Right kidney (tissue), 9 donors: ENCODE data around the gene TMCC3.
"Not testable (repeated sequence)": the region's sequence is repeated elsewhere in the genome, so short reads cannot be mapped to it uniquely, and the experiment has no call there.

ENCODE experiments used
- DNase-seq: peaks from one replicate; pipeline ENCODE4 v3.0.0-alpha.2; 2016
- long read RNA-seq, 8 donors: transcript quantifications; one replicate each; lab custom pipeline, GENCODE V29; 2026

Gene TMCC3, protein sequence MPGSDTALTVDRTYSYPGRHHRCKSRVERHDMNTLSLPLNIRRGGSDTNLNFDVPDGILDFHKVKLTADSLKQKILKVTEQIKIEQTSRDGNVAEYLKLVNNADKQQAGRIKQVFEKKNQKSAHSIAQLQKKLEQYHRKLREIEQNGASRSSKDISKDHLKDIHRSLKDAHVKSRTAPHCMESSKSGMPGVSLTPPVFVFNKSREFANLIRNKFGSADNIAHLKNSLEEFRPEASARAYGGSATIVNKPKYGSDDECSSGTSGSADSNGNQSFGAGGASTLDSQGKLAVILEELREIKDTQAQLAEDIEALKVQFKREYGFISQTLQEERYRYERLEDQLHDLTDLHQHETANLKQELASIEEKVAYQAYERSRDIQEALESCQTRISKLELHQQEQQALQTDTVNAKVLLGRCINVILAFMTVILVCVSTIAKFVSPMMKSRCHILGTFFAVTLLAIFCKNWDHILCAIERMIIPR
- long read RNA-seq, donor 1, full-length matches to known transcripts, result 4 of 4 reads
- long read RNA-seq, donor 1, partial matches to known transcripts, result 0 of 4 reads
- long read RNA-seq, donor 1, other reads (novel, unspliced or antisense), result 0 of 4 reads
- long read RNA-seq, donor 2, full-length matches to known transcripts, result 9 of 9 reads
- long read RNA-seq, donor 2, partial matches to known transcripts, result 0 of 9 reads
- long read RNA-seq, donor 2, other reads (novel, unspliced or antisense), result 0 of 9 reads
- long read RNA-seq, donor 3, full-length matches to known transcripts, result 5 of 5 reads
- long read RNA-seq, donor 3, partial matches to known transcripts, result 0 of 5 reads
- long read RNA-seq, donor 3, other reads (novel, unspliced or antisense), result 0 of 5 reads
- long read RNA-seq, donor 4, full-length matches to known transcripts, result 9 of 9 reads
- long read RNA-seq, donor 4, partial matches to known transcripts, result 0 of 9 reads
- long read RNA-seq, donor 4, other reads (novel, unspliced or antisense), result 0 of 9 reads
- long read RNA-seq, donor 5, full-length matches to known transcripts, result 7 of 7 reads
- long read RNA-seq, donor 5, partial matches to known transcripts, result 0 of 7 reads
- long read RNA-seq, donor 5, other reads (novel, unspliced or antisense), result 0 of 7 reads
- long read RNA-seq, donor 6, full-length matches to known transcripts, result 8 of 18 reads
- long read RNA-seq, donor 6, partial matches to known transcripts, result 10 of 18 reads
- long read RNA-seq, donor 6, other reads (novel, unspliced or antisense), result 0 of 18 reads
- long read RNA-seq, donor 7, full-length matches to known transcripts, result 12 of 22 reads
- long read RNA-seq, donor 7, partial matches to known transcripts, result 10 of 22 reads
- long read RNA-seq, donor 7, other reads (novel, unspliced or antisense), result 0 of 22 reads
- long read RNA-seq, donor 8, full-length matches to known transcripts, result 5 of 5 reads
- long read RNA-seq, donor 8, partial matches to known transcripts, result 0 of 5 reads
- long read RNA-seq, donor 8, other reads (novel, unspliced or antisense), result 0 of 5 reads

- DNase-seq, result peak; percentile 85
These were observed at the start of gene TMCC3 for GRCh38 chr12:94650143-94651056. TSS of gene TMCC3 (minus strand) at chr12:94650557. CDS start at chr12:94650430, 127 bp downstream.

DNA sequence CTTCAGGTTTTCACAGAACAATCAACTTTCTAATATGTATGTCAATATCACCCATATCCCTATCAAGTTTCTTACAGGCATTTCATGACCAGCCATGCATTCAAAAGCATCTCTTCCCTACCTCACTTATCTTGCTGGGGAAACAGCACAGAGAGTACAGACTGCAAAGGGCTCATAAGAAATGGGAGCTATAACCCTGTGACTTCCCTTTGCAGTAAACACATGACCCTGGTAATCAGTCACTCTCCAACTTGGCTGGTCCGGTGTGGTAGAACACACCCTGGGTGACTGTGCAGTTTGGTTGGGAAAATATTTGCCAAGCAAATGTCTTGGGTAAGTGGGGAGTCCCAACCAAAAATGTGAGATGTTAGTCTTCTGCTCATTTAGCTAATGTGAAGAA lies 49.4 kb upstream of the TMCC3 start:
- DNase-seq, result no peak

DNA sequence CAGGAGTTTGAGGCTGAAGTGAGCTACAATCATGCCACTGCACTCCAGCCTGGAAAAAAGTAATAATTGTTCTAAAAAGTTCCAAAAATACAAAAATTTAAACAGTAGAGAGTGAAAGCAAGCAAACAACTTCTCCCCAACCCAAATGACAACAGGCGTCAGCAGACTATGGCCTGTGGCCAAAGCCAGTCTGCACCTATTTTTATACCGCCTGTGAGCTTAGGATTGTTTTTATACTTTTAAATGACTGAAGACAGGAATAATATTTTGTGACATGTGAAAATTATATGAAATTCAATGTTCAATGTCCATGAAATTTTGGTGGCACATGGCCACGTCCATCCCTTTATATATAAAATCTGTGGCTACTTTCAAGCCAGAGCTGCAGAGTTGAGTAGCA lies 48.2 kb upstream of the TMCC3 start:
- DNase-seq, result no peak

GRCh38 chr12:94697631-94698030 lies 47.3 kb upstream of the TMCC3 start:
- no peak for DNase-seq

DNA sequence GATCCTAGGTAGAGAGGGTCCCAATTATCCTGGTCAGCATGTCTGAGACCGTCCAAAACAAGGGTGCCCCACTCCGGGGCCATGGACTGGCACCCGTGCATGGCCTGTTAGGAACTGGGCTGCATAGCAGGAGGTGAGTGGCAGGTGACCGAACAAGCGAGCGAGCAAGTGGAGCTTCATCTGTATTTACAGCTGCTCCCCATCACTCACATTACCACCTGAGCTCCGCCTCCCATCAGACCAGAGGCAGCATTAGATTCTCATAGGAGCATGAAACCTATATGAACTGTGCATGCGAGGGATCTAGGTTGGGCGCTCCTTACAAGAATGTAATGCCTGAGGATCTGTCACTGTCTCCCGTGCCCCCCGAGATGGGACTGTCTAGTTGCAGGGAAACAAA lies 44.4 kb upstream of the TMCC3 start:
- no peak for DNase-seq

- DNase-seq, result not testable (repeated sequence)
These were observed 42.5 kb upstream of the TMCC3 start for GRCh38 chr12:94692826-94693225.

DNA sequence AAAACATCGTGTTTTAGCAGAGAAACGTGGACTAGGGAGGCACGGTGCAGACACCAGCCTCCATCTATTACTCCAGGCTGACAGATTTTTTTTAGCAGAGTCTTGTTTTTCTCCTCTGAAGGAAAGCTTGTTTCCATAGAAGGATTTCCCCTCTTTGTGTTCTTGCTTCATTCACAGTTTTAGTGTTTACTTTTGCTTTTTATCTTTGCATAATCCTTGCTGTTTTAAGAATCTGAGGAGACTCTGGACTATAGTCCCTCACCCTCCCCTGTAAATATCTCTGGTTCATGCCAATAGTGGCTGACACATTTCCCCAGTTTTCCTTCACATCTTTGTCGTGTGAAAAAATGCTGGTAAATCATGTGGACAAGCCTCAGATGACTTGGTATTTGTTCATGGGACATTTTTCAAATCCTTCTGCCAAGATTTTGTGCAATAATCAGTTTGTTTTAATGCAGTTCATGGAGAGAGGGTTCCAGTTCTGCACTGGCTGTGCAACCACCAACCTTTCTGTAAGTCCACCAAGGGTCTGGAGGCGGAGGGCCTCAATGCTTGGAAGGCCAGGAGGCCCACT lies 39.9 kb upstream of the TMCC3 start:
- no peak for DNase-seq

GRCh38 chr12:94689646-94690036 lies 39.3 kb upstream of the TMCC3 start:
- DNase-seq, result no peak

DNA sequence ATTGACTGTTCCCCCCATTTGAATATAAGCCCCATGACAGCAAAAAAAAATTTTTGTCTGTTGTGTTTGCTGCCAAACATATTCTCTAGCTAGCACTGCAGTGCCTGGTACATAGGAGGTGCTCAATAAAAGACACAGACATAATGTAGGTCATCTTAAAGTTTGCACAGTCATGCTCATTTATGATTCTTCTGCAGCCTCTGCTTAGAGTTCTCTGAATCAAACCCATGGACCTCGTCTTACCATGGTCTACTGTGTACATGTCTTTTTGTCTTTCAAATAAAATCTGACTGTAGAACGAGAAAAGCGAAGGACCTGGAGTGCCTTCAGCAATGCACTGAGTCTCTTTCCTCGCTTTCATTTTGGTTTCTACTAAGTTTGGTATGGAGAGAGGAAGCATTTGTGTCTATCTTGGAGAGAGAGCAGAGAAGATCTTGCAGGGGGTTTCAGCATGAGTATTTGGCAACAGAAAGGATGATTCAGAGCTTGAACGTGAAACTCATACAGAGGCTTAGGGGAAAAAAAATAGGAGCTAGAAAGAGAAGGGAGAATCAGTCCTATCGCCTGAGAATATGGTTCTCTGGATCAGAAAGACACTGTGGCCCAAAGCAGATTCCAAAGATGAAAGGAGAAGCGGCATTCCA lies 38.8 kb upstream of the TMCC3 start:
- no peak for DNase-seq

DNA sequence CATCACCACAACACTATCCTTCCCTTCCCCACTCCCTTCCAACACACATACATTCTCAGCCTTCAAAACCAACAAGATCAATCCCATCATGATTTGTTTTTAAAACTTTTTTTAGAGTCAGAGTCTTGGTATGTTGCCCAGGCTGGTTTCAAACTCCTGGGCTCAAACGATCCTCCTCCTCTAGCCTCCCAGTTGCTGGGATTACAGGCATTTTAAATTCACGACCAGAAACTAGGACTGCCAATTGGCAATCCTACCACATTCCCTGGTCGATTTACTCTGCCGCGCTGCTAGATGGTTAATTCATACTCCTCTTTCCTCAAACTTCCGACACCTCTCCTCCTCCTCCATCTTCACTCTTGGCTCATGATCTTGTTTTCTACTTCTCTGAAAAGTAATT lies 37.5 kb upstream of the TMCC3 start:
- DNase-seq, result no peak

DNA sequence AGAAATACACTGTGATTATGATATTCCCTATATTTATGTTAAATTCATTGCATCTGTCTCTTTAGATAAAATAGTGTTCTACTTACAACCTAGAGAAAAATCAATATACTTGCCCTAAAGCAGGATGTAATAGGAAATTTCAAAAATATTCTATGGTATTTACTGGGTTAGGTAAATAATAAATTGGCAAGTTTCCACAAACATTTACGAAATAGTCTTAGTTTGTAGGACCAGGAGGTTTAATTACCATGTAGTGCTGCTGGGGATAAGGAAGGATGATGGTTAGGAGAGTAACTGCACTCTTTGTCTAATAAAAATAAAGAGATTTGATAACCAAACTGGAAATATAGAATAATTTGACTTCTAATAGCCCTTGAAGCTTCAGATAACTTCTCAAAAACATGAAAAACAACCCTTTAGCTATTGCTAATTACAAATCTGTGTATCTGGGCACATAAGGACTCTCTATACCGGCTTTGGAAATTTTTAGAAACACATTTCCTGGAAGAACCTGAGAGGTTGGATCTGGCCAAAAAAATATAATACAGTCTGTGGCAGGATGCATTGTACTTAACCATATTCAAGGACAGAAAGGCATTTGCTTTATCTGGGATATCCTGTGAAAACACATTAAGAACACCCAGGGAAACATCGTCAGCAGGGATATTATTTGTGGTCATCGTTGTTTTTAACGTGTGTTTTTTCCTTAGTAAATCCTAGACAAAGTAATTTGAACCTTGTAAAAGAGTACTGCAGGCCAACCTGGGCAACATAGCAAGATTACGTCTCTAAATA lies 36.7 kb upstream of the TMCC3 start:
- DNase-seq, result no peak

GRCh38 chr12:94684416-94685142 lies 34.2 kb upstream of the TMCC3 start:
- DNase-seq, result no peak

DNA sequence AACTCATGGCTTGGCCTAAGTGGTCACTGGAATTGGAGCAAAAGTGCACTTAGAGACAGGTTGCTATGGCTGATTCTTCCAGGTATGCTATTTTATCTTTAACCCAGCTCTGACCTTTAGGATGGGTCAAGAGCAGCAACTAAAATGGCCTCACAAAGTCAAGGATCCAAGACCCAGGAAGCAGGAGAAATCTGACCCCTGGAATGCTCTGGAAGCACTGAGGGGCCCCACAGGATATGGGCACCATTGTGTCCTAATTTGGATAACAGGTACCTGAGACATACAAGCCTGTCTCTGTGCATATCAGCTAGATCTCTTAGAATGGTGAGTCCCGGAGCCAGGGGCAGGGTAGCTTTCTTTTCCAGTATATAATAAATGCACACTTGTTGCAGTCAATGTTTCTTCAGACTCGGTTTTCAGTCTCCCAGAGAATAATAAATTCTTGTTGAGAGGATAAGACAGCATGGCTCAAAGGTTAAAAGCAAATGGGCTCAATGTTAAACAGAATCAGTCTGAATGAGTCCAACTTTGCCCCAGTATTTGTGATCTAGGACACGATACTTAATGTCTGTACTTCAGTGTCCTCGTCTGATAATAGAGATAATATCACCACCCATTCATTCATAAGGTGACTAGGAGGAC lies 29.3 kb upstream of the TMCC3 start:
- DNase-seq, result no peak

- DNase-seq, result no peak
These were observed 28.5 kb upstream of the TMCC3 start for GRCh38 chr12:94678849-94679248.

DNA sequence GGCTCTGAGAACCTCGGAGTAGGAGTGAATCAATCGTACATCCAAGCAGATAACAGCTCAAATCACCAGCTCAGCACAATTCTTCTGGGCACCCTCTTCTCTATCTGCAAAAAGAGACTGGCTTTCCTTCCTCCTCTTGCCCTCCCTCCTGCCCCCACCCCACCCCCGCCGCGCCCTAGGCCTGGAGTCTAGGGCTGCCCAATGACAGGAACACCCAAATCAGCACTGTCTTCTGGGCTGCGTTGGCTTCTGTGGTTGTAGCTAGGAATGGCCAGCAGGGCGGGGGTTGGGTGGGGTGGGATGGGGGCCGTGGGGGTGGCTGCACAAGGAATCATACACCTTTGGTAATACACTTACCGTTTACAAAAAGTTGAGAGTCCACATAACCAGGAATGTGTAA lies 28.0 kb upstream of the TMCC3 start:
- DNase-seq, result no peak

DNA sequence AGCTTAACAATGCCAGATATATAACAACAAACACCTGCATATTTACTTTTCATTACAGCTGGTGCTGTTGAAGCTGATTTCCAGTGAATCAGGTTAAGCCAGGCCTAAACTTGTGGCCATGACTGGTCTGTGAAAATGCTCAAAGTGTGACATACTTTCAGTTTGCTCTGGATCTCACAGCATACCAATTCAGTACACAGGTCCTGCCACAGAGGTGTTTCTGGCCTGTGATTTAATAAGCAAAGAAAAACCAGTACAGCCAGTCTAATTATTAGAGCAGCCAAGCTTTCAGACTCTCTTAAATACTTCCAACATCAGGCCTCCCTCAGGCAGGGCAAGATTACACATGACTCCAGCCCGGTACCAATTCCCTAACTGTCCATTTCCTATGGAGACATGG lies 27.4 kb upstream of the TMCC3 start:
- no peak for DNase-seq

- DNase-seq, result no peak
These were observed 26.6 kb upstream of the TMCC3 start for GRCh38 chr12:94676922-94677321.

GRCh38 chr12:94676031-94676641 lies 25.8 kb upstream of the TMCC3 start:
- no peak for DNase-seq
